ENCODE measurements around the gene PEG3.

DNA sequence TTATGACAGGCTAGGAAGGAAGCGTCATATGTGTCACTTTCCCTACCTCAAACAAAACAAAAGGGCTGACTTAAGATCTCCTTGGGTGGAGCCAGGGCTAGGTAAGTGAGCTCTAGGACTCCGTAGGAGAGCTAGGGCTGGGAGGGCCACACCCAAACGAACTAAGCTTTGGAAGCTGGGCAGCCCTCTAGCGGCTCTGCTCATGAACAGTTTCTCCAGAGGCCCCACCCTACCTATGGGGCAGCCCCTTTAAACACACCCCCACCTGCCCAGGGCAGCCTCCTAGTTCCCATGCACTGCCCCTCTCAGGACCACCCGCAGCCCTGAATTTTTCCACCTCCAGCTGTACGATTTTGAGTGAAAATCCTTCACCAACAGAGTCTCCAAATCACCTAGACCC, 3.5 kb downstream of the PEG3 start:
- TF ChIP-seq, protein P1, sequence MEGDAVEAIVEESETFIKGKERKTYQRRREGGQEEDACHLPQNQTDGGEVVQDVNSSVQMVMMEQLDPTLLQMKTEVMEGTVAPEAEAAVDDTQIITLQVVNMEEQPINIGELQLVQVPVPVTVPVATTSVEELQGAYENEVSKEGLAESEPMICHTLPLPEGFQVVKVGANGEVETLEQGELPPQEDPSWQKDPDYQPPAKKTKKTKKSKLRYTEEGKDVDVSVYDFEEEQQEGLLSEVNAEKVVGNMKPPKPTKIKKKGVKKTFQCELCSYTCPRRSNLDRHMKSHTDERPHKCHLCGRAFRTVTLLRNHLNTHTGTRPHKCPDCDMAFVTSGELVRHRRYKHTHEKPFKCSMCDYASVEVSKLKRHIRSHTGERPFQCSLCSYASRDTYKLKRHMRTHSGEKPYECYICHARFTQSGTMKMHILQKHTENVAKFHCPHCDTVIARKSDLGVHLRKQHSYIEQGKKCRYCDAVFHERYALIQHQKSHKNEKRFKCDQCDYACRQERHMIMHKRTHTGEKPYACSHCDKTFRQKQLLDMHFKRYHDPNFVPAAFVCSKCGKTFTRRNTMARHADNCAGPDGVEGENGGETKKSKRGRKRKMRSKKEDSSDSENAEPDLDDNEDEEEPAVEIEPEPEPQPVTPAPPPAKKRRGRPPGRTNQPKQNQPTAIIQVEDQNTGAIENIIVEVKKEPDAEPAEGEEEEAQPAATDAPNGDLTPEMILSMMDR (IDR thresholded peaks at IDR 0.05), result no peak
- TF ChIP-seq POLR2A (IDR thresholded peaks at IDR 0.05), result no peak

Measured in thyroid gland (tissue), 4 donors.